OCI-LY7 (cell line): ENCODE measurements around the gene YBX2. TPM values are rescaled to one million over a fixed set of nuclear protein-coding genes. Genes with fewer than 3 reads are reported as not detected.

Experiments used
- BruUV-seq: library from RNA; stranded (reverse); fragments of 400-500 nt; replicated peaks from 2 replicates; lab custom pipeline; 2021; lab: Mats Ljungman, UMichigan
- CTCF ChIA-PET: fragments of 300-600 bp; sonication (Branson Sonifier 250); formaldehyde crosslinking; loops from one replicate; lab custom pipeline; 2022; ENCODE audit warnings: antibody characterized with exemption; ENCODE audit not compliant: unreplicated experiment; lab: Charles Lee
- POLR2A ChIA-PET: fragments of 300-600 bp; sonication (Branson Sonifier 250); formaldehyde crosslinking; loops from one replicate; lab custom pipeline; 2022; ENCODE audit warnings: antibody characterized with exemption; lab: Charles Lee
- DNase-seq: peaks from one replicate; pipeline ENCODE4 v3.0.0-alpha.2; 2015; ENCODE audit warnings: low spot score
- H2AFZ ChIP-seq: fragments of 200-600 bp; sonication (generic), shearing (Covaris generic); 2 replicates; pipeline ENCODE4 v1.6.1; 2014; ENCODE audit warnings: mild to moderate bottlenecking, antibody characterized with exemption, low read length, moderate library complexity
- H3K27ac ChIP-seq: fragments of 200-600 bp; sonication (generic); 2 replicates; pipeline ENCODE4 v1.5.1; 2014; ENCODE audit warnings: mixed run types, low read depth, mild to moderate bottlenecking, moderate library complexity, low read length, inconsistent platforms; ENCODE audit not compliant: poor library complexity, severe bottlenecking
- H3K36me3 ChIP-seq: fragments of 200-600 bp; sonication (generic); 2 replicates; pipeline ENCODE4 v1.6.1; 2014; ENCODE audit warnings: mild to moderate bottlenecking, antibody characterized with exemption, low read length, moderate library complexity, mixed read lengths; ENCODE audit not compliant: insufficient read depth
- H3K4me1 ChIP-seq: fragments of 200-600 bp; sonication (generic); 2 replicates; pipeline ENCODE4 v1.5.1; 2014; ENCODE audit warnings: mild to moderate bottlenecking, low read length; ENCODE audit not compliant: insufficient read depth, poor library complexity, severe bottlenecking
- H3K4me2 ChIP-seq: fragments of 200-600 bp; sonication (generic); 2 replicates; pipeline ENCODE4 v1.6.1; 2014; ENCODE audit warnings: mild to moderate bottlenecking, low read length
- H3K4me3 ChIP-seq: fragments of 200-600 bp; sonication (generic); 2 replicates; pipeline ENCODE4 v1.5.1; 2014; ENCODE audit warnings: mild to moderate bottlenecking, low read depth, low read length; ENCODE audit not compliant: poor library complexity, severe bottlenecking
- H3K79me2 ChIP-seq: fragments of 200-600 bp; sonication (generic); 2 replicates; pipeline ENCODE4 v1.6.1; 2016; ENCODE audit warnings: low read depth, mild to moderate bottlenecking, low read length, moderate library complexity, mixed read lengths; ENCODE audit not compliant: insufficient read depth
- H3K9me2 ChIP-seq: fragments of 200-600 bp; sonication (generic); 2 replicates; pipeline ENCODE4 v1.6.1; 2016; ENCODE audit warnings: mild to moderate bottlenecking, low read length, mixed read lengths; ENCODE audit not compliant: insufficient read depth
- H3K9me3 ChIP-seq: fragments of 200-600 bp; sonication (generic); 2 replicates; pipeline ENCODE4 v1.6.1; 2014; ENCODE audit warnings: mild to moderate bottlenecking, mixed run types, low read length, mixed read lengths
- H4K20me1 ChIP-seq: fragments of 200-600 bp; sonication (generic); 2 replicates; pipeline ENCODE4 v1.6.1; 2014; ENCODE audit warnings: mild to moderate bottlenecking, antibody characterized with exemption, low read length, moderate library complexity, mixed read lengths; ENCODE audit not compliant: insufficient read depth
- CTCF ChIP-seq: fragments of 200-600 bp; sonication (generic); conservative IDR thresholded peaks from 2 replicates; pipeline ENCODE4 v1.5.1; 2014; ENCODE audit warnings: mild to moderate bottlenecking, antibody characterized with exemption, low read length, moderate library complexity, mixed read lengths
- EZH2phosphoT487 ChIP-seq: fragments of 200-600 bp; sonication (generic); IDR thresholded peaks from 2 replicates; pipeline ENCODE4 v1.6.1; 2018; ENCODE audit warnings: low read depth, borderline replicate concordance, mild to moderate bottlenecking, mixed run types, antibody characterized with exemption, low read length, moderate library complexity, mixed read lengths
- intact Hi-C: fragments of 100-400 bp; cut with micrococcal nuclease; formaldehyde crosslinking; loops from one replicate; pipeline ENCODE4 v1.10.0; 2022; ENCODE audit not compliant: unreplicated experiment
- total RNA-seq, 2 experiments: library from RNA; depleted of rRNA in 1 of 2; stranded (reverse); fragments of >200 nt in 1 of 2; shearing (Covaris generic) in 1 of 2; gene quantifications; 2 replicates each; pipeline ENCODE4 v1.2.3, GENCODE V29; 2014 to 2022

YBX2 gene
- total RNA-seq, 2 experiments from 2014 or later: 6.7 to 9.8 TPM

GRCh38 chr17:7285679-7286078 is 8.8 kb downstream of the YBX2 start:
- H3K4me1 ChIP-seq: peaks cover 33% of the 10 kb centered on the region
- BruUV-seq: no TSS peak
- H3K9me2 ChIP-seq: no peaks in the 10 kb centered on the region
- H4K20me1 ChIP-seq: no peaks in the 10 kb centered on the region
- POLR2A ChIA-PET: interaction anchor here (1.0 kb wide), 1 partner anchor 51 kb away, joined by 4 read pairs; the partner anchor contains the start of gene ACAP1
- intact Hi-C loops: no loop called here
- CTCF ChIA-PET: interaction anchor here (0.6 kb wide), 1 partner anchor 11 kb away, joined by 3 read pairs; no protein-coding TSS in a partner anchor
- no peak overlapping the region for H3K4me2 ChIP-seq
- H3K27ac ChIP-seq: no peak overlapping the region
- TF ChIP-seq CTCF: no peak
- no peak for TF ChIP-seq EZH2phosphoT487
- no peak overlapping the region for H3K4me3 ChIP-seq
- no peak overlapping the region for H2AFZ ChIP-seq
- no peak for DNase-seq
- H3K36me3 ChIP-seq: no peaks in the 10 kb centered on the region
- no peaks in the 10 kb centered on the region for H3K79me2 ChIP-seq
- H3K9me3 ChIP-seq: no peaks in the 10 kb centered on the region

- H3K4me1 ChIP-seq: peaks cover 39% of the 10 kb centered on the region
- BruUV-seq: no TSS peak
- no peaks in the 10 kb centered on the region for H3K79me2 ChIP-seq
- H3K4me2 ChIP-seq: no peak overlapping the region
- H3K36me3 ChIP-seq: no peaks in the 10 kb centered on the region
- no peaks in the 10 kb centered on the region for H3K9me3 ChIP-seq
- DNase-seq: no peak
- H3K4me3 ChIP-seq: no peak overlapping the region
- TF ChIP-seq EZH2phosphoT487 (no peak), CTCF (no peak)
- no peak overlapping the region for H2AFZ ChIP-seq
- intact Hi-C loops: no loop called here
- H4K20me1 ChIP-seq: no peaks in the 10 kb centered on the region
- POLR2A ChIA-PET: no interaction called here
- H3K27ac ChIP-seq: no peak overlapping the region
- CTCF ChIA-PET: no interaction called here
- no peaks in the 10 kb centered on the region for H3K9me2 ChIP-seq
Observed at GRCh38 chr17:7284911-7285310, 9.5 kb downstream of the YBX2 start.

- ChIA-PET CTCF (no interaction called here), POLR2A (no interaction called here)
- no peaks in the 10 kb centered on the region for H3K36me3 ChIP-seq
- H3K4me1 ChIP-seq: peaks cover 41% of the 10 kb centered on the region
- no peak overlapping the region for H3K4me2 ChIP-seq
- DNase-seq: no peak
- intact Hi-C loops: no loop called here
- no peak overlapping the region for H2AFZ ChIP-seq
- no peak overlapping the region for H3K4me3 ChIP-seq
- no peaks in the 10 kb centered on the region for H3K79me2 ChIP-seq
- no peaks in the 10 kb centered on the region for H4K20me1 ChIP-seq
- H3K27ac ChIP-seq: no peak overlapping the region
- H3K9me2 ChIP-seq: no peaks in the 10 kb centered on the region
- BruUV-seq: no TSS peak
- H3K9me3 ChIP-seq: no peaks in the 10 kb centered on the region
- no peak for TF ChIP-seq CTCF
Observed at GRCh38 chr17:7283471-7284216, 10.8 kb downstream of the YBX2 start.
